GM12801 (cell line): ENCODE measurements around the gene SDE2.

Source experiments
- TF ChIP-seq, protein P1 (sequence below): IDR thresholded peaks from one replicate; pipeline ENCODE4 v1.5.1; 2011; ENCODE audit warnings: control low read depth; ENCODE audit not compliant: insufficient read length; ENCODE audit errors: extremely low read depth

SDE2 gene

GRCh38 chr1:226004396-226004795 lies 5.3 kb upstream of the SDE2 start:
- TF ChIP-seq, protein P1, sequence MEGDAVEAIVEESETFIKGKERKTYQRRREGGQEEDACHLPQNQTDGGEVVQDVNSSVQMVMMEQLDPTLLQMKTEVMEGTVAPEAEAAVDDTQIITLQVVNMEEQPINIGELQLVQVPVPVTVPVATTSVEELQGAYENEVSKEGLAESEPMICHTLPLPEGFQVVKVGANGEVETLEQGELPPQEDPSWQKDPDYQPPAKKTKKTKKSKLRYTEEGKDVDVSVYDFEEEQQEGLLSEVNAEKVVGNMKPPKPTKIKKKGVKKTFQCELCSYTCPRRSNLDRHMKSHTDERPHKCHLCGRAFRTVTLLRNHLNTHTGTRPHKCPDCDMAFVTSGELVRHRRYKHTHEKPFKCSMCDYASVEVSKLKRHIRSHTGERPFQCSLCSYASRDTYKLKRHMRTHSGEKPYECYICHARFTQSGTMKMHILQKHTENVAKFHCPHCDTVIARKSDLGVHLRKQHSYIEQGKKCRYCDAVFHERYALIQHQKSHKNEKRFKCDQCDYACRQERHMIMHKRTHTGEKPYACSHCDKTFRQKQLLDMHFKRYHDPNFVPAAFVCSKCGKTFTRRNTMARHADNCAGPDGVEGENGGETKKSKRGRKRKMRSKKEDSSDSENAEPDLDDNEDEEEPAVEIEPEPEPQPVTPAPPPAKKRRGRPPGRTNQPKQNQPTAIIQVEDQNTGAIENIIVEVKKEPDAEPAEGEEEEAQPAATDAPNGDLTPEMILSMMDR = no peak

- TF ChIP-seq, protein P1 = no peak
Observed at GRCh38 chr1:226003502-226004170, 4.5 kb upstream of the SDE2 start.

DNA sequence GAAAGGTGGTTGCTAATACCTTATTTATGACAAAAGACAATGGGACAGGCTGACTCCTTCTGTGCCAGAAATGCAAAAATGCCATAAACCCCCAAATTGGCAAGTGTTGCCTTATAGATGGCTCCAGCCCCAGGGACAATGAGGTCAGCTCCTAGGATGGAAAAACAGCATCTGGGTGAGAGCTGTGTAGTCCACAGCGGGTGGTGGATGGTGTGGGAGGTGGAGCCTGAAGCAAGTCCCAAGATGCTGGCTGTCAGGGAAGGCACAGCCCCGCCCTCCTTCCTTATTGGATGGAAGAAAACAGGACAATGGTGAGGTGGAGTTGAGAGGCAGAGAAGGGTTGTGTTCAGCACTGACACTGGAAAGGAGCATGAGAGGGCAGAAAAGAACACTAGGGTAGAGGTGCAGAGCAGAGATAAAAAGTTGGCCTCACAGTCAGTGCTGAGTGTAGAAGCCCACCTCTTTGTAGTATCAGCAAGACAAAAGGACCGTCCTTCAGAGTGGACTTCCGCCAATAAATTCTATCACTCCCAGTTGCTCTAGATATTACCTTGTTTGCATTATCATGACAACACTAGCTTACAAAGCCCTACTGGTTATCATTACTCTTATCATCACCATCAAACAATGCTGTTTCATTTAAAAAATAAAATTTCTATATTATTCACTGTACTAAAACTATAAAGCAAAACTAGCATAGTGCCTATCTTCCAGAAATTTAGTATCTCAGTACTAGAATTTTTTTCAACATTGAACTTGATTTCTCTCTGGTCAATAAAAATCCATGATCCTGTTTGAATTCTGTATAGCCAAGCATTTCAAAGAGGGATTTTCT lies 3.7 kb upstream of the SDE2 start:
- TF ChIP-seq, protein P1 = no peak

- TF ChIP-seq, protein P1 = no peak
Observed at GRCh38 chr1:226001963-226002666, 3.0 kb upstream of the SDE2 start.

GRCh38 chr1:226001088-226001487 lies 1.9 kb upstream of the SDE2 start:
- TF ChIP-seq, protein P1 = no peak

DNA sequence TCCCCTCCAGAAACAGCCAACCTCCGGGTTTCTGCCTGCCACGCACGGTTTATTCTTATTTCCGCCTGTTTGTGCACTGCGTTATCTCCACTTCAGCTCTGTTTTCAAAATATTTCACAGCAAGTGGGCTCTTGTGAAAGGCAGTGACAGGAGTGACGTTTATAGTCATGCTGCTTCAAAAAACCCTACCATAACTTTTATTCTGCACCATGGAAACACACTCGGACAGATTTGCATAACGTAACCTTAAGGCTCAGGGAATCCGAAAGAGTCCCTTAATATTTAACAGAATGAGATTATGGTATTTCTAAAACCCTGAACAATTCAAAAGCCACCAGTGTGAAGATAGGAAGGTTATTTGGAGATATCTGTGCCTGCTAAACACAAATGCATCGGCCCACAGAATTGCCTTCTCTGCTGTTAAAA lies 782 bp upstream of the SDE2 start:
- TF ChIP-seq, protein P1 = no peak

DNA sequence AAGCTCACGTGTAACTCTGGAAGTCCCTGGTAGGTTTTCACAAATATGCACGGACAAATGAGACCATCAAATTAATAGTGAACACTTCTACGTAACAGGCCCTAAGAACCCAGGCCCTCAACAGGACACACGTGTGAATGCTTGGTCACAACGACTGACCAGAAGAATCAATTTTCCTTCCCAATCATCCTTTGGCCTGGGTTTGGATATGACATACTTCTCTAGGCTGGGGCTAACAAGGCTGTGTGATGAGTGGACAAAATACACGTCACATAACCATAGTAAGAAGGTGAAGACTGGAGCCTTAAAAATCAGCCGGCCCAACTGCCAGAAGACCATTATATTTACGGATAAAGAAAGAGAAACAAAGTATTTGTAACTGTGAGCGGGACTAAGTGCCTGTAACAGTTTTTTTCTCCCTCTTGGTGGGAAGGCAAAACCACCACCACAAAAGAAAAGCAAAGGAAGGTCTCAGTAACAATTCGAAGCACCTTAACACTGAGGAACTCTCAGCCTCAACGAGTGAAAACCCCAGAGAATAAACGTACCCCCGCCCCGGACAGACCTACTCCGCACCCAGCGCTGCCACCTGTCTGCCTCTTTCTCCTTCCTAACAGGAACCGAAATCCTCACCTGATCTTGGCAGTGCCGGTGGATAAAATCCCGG lies 450 bp downstream of the SDE2 start:
- TF ChIP-seq, protein P1 = no peak
